Measurements from ENCODE around the gene ST7.

DNA sequence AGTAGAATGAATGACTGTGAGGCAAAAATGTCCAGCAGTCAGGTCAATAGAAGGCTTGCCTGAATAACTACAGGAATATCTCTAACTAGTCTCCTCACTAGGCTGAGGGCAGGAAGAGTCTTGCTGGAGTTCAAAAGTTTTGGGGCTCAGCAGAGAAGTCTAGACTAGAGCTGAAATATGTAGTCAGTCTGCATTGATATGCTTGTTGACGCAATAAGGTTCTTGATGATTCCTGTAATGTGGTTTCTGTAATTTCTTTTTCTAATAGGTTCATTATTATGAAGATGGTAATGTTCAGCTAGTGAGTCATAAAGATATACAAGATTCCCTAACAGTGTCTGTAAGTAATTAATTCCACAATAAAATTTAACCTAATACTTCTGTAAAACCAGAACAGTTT is 41.5 kb upstream of the ST7 start:
- TF ChIP-seq, protein P1, sequence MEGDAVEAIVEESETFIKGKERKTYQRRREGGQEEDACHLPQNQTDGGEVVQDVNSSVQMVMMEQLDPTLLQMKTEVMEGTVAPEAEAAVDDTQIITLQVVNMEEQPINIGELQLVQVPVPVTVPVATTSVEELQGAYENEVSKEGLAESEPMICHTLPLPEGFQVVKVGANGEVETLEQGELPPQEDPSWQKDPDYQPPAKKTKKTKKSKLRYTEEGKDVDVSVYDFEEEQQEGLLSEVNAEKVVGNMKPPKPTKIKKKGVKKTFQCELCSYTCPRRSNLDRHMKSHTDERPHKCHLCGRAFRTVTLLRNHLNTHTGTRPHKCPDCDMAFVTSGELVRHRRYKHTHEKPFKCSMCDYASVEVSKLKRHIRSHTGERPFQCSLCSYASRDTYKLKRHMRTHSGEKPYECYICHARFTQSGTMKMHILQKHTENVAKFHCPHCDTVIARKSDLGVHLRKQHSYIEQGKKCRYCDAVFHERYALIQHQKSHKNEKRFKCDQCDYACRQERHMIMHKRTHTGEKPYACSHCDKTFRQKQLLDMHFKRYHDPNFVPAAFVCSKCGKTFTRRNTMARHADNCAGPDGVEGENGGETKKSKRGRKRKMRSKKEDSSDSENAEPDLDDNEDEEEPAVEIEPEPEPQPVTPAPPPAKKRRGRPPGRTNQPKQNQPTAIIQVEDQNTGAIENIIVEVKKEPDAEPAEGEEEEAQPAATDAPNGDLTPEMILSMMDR (IDR thresholded peaks at IDR 0.05): no peak
- TF ChIP-seq POLR2A (IDR thresholded peaks at IDR 0.05): no peak
